MCF 10A (cell line): ENCODE data around the gene NFATC2IP. TPM values are rescaled to one million over a fixed set of nuclear protein-coding genes. Genes with fewer than 3 reads are reported as not detected.

Experiments
- BruUV-seq: library from RNA; stranded (reverse); fragments of 400-500 nt; replicated peaks from 2 replicates; lab custom pipeline; 2021; lab: Mats Ljungman, UMichigan
- CTCF ChIA-PET: fragments of 300-600 bp; sonication (Branson Sonifier 250); formaldehyde crosslinking; extraction: SDS; loops from one replicate; lab custom pipeline; 2021; ENCODE audit warnings: antibody characterized with exemption, inconsistent platforms; lab: Yijun Ruan, JAX
- POLR2A ChIA-PET: fragments of 300-600, 350-650 bp; sonication (Branson Sonifier 250); formaldehyde crosslinking; extraction: SDS; loops from one replicate; lab custom pipeline; 2020; ENCODE audit warnings: antibody characterized with exemption, inconsistent platforms; lab: Yijun Ruan, JAX
- DNase-seq: peaks from one replicate; pipeline ENCODE4 v3.0.0-alpha.2; 2018; ENCODE audit not compliant: unreplicated experiment
- H3K27ac Mint-ChIP-seq: one replicate; pipeline ENCODE4 v1.8.0; 2022; ENCODE audit warnings: mild to moderate bottlenecking, low read depth, mixed read lengths; ENCODE audit not compliant: unreplicated experiment
- H3K27me3 Mint-ChIP-seq: one replicate; pipeline ENCODE4 v1.8.0; 2022; ENCODE audit warnings: mixed read lengths; ENCODE audit not compliant: insufficient read depth, unreplicated experiment
- H3K36me3 Mint-ChIP-seq: one replicate; pipeline ENCODE4 v1.8.0; 2022; ENCODE audit warnings: mild to moderate bottlenecking, moderate library complexity, mixed read lengths; ENCODE audit not compliant: insufficient read depth, unreplicated experiment
- H3K4me1 Mint-ChIP-seq: one replicate; pipeline ENCODE4 v1.8.0; 2022; ENCODE audit warnings: mixed read lengths; ENCODE audit not compliant: insufficient read depth, unreplicated experiment
- H3K4me3 Mint-ChIP-seq: one replicate; pipeline ENCODE4 v1.8.0; 2022; ENCODE audit warnings: mild to moderate bottlenecking, moderate library complexity, mixed read lengths; ENCODE audit not compliant: unreplicated experiment
- H3K9me3 Mint-ChIP-seq: one replicate; pipeline ENCODE4 v1.8.0; 2022; ENCODE audit warnings: mixed read lengths; ENCODE audit not compliant: unreplicated experiment
- intact Hi-C: fragments of 100-400 bp; cut with micrococcal nuclease; formaldehyde crosslinking; loops from 2 replicates; pipeline ENCODE4 v1.14.1; 2022
- total RNA-seq: library from RNA; stranded (reverse); gene quantifications from 2 replicates; pipeline ENCODE4 v1.2.3, GENCODE V29; 2022
- TF ChIP-seq, protein P1 (sequence below): fragments of 200-600 bp; IDR thresholded peaks from one replicate; pipeline ENCODE4 v1.8.0; 2022; ENCODE audit warnings: antibody characterized with exemption, mild to moderate bottlenecking; ENCODE audit not compliant: unreplicated experiment

NFATC2IP gene
- total RNA-seq, 1 experiment from 2014 or later, result 39.5 TPM

DNA sequence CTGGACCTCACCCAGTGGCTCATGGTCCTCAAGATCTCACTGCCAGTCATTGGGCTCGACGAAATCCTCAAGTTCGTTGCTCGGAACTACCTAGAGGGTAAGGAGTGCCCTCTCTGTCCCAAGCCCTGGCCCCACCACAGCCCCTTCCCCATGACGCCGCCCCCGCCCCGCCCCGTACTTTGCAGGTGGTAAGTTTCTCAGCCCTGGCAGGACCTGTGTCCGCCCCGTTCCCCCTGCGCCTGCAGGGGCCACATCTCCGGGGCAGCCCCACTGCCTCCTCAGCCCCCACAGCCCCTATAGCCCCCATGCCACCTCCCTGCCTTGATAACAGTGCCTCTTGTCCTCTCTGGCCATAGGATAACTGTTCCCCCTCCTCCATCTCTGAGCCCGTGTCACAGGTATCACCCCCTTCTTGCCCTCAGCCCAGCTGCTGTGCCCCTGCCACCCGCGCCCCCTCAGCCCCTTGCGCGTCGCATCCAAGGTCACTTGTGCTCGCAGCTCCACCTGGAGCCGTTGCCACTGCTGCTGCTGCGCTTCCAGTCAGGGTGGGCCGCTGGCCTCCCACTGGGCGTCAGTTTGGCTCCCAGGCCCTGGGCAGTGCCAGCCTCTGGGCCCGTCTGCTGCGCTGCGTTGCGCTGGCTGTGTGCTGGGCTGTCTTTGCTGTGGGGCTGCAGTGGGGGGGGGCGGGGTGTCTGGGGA lies 47.2 kb upstream of the NFATC2IP start:
- CTCF ChIA-PET, result no interaction called here
- intact Hi-C loops, result no loop called here
- Mint-ChIP-seq H3K36me3 (peaks cover 5% of the 10 kb centered on the region), H3K27ac (no peak overlapping the region), H3K4me1 (no peaks in the 10 kb centered on the region), H3K27me3 (no peaks in the 10 kb centered on the region), H3K9me3 (no peaks in the 10 kb centered on the region), H3K4me3 (no peak overlapping the region)
- no peak for DNase-seq
- BruUV-seq, result no TSS peak
- POLR2A ChIA-PET, result interaction anchor here (0.6 kb wide), 1 partner anchor 56 kb away, joined by 3 read pairs; no protein-coding TSS in a partner anchor
- TF ChIP-seq, protein P1, sequence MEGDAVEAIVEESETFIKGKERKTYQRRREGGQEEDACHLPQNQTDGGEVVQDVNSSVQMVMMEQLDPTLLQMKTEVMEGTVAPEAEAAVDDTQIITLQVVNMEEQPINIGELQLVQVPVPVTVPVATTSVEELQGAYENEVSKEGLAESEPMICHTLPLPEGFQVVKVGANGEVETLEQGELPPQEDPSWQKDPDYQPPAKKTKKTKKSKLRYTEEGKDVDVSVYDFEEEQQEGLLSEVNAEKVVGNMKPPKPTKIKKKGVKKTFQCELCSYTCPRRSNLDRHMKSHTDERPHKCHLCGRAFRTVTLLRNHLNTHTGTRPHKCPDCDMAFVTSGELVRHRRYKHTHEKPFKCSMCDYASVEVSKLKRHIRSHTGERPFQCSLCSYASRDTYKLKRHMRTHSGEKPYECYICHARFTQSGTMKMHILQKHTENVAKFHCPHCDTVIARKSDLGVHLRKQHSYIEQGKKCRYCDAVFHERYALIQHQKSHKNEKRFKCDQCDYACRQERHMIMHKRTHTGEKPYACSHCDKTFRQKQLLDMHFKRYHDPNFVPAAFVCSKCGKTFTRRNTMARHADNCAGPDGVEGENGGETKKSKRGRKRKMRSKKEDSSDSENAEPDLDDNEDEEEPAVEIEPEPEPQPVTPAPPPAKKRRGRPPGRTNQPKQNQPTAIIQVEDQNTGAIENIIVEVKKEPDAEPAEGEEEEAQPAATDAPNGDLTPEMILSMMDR, result no peak

DNA sequence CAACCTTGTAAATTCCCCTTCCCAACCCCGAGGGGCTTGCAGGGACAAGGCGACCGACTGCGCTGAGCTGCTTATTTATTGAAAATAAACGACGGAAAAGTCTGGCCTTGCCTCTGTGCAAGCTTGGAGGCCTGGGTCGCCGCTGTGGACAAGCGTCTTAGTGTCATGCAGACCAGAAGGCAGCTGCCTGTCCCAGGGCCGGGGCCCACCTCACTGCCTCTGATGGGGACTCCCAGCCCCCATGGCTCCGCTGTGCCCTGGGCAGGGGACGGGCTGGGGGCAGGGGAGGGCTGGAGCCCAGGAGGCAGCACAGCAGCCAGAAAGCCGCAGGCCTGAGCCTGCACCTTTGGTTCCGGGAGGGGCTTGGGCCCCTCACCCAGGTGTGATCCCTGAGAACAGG lies 46.4 kb upstream of the NFATC2IP start:
- no peak overlapping the region for H3K4me3 Mint-ChIP-seq
- TF ChIP-seq, protein P1, result no peak
- CTCF ChIA-PET, result no interaction called here

DNA sequence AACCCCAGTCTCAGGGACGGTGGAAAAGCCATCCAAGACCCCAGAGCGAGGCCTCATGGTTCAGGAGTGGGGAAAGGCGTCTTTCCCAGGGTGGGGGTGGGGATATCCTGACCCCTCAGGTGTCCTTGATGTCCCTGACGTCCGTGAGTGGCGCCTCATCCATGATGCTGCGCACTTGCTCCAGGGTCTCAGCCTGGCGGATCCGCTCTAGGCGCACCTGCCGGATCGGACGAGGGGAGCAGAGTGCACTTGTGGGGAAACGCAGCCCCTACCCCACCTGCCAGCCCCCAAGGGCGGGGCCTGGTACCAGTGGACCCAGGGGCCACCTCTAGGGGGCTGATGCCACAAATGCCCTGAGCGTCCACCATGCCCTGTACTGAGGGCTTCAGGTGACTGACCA lies 45.9 kb upstream of the NFATC2IP start:
- no peaks in the 10 kb centered on the region for H3K4me1 Mint-ChIP-seq
- no TSS peak for BruUV-seq
- H3K27me3 Mint-ChIP-seq, result no peaks in the 10 kb centered on the region
- DNase-seq, result no peak
- H3K9me3 Mint-ChIP-seq, result no peaks in the 10 kb centered on the region
- H3K4me3 Mint-ChIP-seq, result no peak overlapping the region
- CTCF ChIA-PET, result no interaction called here
- POLR2A ChIA-PET, result no interaction called here
- no peak overlapping the region for H3K27ac Mint-ChIP-seq
- TF ChIP-seq, protein P1, result no peak
- intact Hi-C loops, result no loop called here
- H3K36me3 Mint-ChIP-seq, result peaks cover 5% of the 10 kb centered on the region

More for the DNA sequence above, 46.4 kb upstream of the NFATC2IP start:
- BruUV-seq, result no TSS peak
- Mint-ChIP-seq H3K36me3 (peaks cover 5% of the 10 kb centered on the region), H3K27ac (no peak overlapping the region), H3K27me3 (no peaks in the 10 kb centered on the region), H3K4me1 (no peaks in the 10 kb centered on the region), H3K9me3 (no peaks in the 10 kb centered on the region)
- intact Hi-C loops, result no loop called here
- POLR2A ChIA-PET, result no interaction called here
- DNase-seq, result no peak

DNA sequence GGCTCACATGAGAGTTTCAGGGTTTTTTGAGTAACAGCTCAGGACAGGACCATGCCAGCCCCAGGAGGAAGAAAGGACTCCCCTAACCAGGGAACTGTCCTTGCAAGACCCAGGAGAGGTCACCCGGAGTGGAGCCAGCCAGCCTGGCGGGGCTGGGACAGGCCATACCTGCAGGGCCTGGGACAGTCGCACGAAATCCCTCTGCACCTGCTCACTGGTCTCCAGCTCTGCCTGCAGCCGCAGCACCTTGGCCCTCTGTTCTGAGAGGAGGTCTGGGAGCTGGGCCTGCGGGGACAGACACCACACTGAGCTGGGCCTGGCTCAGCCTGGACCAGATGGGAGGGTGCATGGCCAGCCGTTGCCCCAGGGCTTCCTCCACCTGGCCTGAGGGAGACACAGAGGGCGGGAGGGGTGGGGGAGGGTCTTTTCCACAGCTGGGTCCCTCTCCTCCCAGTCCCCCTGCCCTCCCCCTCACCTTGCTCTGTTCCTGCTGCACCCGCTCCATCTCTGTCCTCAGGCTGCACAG lies 45.4 kb upstream of the NFATC2IP start:
- Mint-ChIP-seq H3K27ac (no peak overlapping the region), H3K4me1 (no peaks in the 10 kb centered on the region)

More for the DNA sequence above, 45.4 kb upstream of the NFATC2IP start:
- Mint-ChIP-seq H3K4me3 (no peak overlapping the region), H3K36me3 (peaks cover 5% of the 10 kb centered on the region), H3K9me3 (no peaks in the 10 kb centered on the region), H3K27me3 (no peaks in the 10 kb centered on the region)
- BruUV-seq, result no TSS peak
- no peak for DNase-seq
- CTCF ChIA-PET, result no interaction called here
- POLR2A ChIA-PET, result no interaction called here
- TF ChIP-seq, protein P1, result no peak
- intact Hi-C loops, result no loop called here
